GM18505 (cell line): ENCODE data around the gene SLC35F4.

Experiments used
- ATAC-seq: cut with Tn5 transposase; IDR thresholded peaks from one replicate; pipeline ENCODE4 v1.9.1; 2021; ENCODE audit not compliant: unreplicated experiment
- POLR2A ChIP-seq: IDR thresholded peaks from 4 replicates; pipeline ENCODE4 v1.6.1; 2011; ENCODE audit warnings: borderline replicate concordance; ENCODE audit not compliant: insufficient read depth, insufficient read length; ENCODE audit errors: extremely low read depth

The SLC35F4 gene

GRCh38 chr14:57837267-57837666 is 28.6 kb downstream of the SLC35F4 start:
- no peak for ATAC-seq
- no peak for TF ChIP-seq POLR2A

DNA sequence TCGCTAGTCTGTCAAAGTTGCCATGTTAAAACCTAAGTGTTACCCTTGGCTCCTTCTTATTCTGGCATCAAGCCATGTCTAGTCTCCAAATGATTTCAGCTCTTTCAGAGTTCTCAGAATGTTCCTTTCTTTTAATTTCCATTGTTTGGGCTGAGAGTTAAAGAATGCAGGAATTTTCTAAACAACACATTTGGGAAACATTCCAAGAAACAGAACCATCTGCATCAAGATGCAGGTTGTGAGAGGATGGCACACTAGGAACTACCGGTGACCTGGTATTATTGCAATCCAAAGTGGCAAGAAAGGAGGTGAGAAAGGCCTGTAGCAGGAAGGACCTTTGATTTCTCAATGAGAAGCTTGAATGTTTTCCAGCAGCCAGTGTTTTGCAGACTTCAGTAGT is 30.1 kb downstream of the SLC35F4 start:
- ATAC-seq = no peak
- TF ChIP-seq POLR2A = no peak

DNA sequence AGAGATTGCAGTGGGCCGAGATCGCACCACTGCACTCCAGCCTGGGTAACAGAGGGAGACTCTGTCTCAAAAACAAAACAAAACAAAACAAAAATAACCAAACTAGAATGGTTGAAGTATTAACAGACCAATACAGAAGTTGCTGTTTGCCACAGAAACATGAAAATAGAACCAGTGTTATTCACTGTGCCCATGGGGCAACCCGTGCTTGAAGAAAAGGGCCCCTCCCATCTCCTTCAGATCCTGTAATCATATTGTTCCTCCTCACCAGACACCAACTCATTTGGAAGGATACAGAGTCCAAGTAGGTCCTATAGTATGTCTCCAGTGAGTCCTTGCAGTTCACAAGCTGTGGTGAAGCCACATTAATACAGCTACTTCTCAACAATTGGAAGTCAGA is 30.9 kb downstream of the SLC35F4 start:
- no peak for ATAC-seq

GRCh38 chr14:57834001-57834598 is 31.8 kb downstream of the SLC35F4 start:
- no peak for ATAC-seq
- no peak for TF ChIP-seq POLR2A

More for the DNA sequence above, 30.9 kb downstream of the SLC35F4 start:
- no peak for TF ChIP-seq POLR2A

DNA sequence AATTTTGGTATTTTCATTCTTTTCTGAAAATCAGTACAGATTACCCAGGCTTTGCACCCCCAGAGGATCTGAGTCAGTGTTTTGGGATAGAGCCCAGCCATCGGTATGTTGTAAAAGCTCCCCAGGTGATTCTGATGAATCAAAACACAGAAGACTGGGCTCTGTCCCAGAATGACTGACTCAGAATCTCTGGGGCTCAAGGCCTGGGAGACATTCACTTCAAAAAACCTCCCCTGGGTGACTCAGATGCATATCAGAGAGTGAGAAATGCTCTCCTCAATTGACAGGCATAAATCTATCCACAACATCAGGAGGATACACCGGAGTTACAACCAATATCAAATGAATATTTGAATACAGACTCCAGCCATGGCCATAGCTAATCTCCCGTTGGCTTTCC is 32.6 kb downstream of the SLC35F4 start:
- no peak for TF ChIP-seq POLR2A
- no peak for ATAC-seq

DNA sequence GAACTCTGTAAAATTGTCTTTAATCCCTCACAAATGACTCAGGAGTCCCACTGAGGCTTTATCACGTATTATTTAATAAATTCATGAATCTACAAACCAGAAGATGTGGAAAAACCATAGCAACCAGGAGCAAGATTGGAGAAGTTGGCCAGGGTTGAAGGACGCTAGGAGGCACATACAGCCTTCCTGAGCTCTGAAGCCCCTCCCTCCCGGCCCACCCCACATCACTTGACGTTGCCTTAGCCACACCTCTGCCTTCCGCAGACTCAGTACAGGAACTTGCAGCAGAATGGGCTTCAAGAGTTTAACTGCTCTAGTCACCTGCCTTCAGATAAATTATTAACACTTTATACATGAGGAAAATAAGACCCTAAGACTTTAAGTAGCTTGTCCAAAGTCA is 33.9 kb downstream of the SLC35F4 start:
- no peak for ATAC-seq
- TF ChIP-seq POLR2A = no peak

DNA sequence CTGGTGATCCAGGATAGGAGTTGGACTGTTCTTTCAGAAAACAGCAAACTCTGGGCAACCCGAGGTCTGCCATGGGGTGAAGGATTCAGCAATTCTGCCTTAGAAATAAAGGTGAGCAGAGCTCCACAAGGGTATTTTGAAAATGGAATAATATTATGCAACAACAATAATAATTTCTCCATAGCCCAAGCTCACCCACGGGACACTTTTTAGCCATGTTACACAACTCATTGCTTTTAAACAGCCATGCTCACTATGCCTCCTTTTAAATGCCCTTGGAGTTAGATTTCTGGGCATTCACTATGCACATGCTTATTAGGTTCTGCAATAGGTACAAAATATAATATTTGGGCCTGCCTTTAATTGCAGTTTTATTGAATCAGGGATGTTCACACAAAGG is 37.2 kb downstream of the SLC35F4 start:
- TF ChIP-seq POLR2A = no peak

GRCh38 chr14:57823015-57823660 is 42.8 kb downstream of the SLC35F4 start:
- no peak for TF ChIP-seq POLR2A
- ATAC-seq = no peak

More for the DNA sequence above, 37.2 kb downstream of the SLC35F4 start:
- no peak for ATAC-seq

DNA sequence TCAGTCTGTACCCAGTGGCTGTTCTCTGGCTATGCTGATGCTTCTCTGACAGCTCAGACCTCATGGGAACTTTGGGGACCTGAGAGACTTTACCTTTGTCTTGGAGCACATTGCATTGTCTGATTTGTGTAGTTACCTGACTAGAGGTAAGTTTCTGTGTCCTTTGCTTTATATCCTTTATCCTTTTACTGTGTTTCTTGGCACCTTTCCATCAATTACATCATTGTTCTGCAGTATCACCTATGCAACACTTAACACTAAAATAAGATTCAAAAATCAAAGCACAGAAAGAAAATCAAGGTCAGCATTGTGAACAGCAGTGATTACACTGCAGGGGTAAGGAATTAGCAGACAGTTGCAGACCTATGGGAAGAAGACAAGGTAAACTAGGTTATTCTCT is 43.8 kb downstream of the SLC35F4 start:
- ATAC-seq = no peak

DNA sequence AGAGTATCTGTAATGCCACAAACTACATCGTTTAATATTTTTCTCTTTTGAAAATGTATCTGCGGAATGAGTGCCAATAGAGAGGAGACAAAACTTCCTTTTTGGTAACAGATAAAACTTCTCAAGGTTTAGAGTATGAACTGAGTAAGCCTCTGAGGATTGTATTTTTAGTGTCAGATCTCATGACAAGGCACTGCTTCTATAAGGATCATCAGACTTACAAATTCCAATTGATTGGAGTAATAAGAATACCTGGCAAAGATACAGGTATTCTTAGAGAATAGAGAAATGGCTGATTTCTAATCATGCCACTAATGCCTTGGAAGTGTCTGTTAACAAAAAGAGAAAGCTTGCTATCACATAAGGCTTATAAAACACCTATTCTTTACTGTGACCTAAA is 45.3 kb downstream of the SLC35F4 start:
- no peak for TF ChIP-seq POLR2A
- ATAC-seq = no peak

More for the DNA sequence above, 43.8 kb downstream of the SLC35F4 start:
- no peak for TF ChIP-seq POLR2A

DNA sequence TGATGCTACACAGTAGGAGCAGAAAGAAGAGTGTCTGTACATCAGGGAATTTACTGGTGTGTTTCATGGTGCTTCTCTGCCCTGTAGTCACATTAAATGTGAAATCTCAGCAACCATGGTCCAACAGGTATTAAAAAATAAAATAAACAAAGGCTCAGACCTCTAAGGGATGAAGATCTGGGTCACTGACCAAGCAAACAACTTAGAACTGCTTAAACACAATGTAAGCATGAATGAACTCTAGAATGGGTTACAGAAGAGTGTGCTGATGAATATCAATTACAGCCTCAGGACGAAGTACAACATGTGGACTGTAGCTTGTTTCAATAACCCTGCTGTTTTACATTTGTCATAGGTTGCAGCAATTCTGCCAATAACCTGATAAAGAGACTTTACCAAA is 47.4 kb downstream of the SLC35F4 start:
- TF ChIP-seq POLR2A = no peak
- no peak for ATAC-seq

DNA sequence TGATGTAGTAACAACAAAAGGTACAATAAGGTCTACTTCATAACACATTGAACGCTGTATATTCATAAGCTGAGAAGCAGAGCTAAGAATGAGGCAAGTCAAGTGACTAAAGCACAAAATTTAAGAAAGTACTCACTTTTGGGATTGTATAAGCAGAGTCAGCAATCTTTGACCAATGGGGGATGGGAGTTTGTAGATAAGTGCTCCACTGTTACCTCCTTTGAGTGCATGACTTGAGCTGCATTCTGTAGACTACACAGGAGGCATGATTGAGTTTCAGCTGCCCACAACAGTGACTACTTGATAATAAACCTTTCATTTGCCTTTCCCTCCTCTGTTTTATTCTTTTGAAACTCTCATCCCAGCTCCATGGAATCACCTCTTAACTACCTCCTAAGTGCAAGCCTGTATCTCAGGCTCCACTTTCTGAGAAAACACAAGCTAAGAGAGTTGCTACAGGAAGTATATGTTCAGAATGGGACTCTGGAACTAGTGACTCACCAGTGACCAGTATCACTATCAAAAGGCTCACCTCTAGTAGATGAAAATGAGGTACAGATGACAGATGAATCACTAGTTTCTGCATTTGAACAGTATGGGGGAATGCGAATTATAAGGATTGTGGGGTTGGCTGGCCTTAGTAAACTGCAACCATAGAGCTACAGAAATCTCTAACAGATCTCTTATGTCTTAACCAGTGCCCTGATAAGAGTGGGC is 49.2 kb downstream of the SLC35F4 start:
- no peak for ATAC-seq
- no peak for TF ChIP-seq POLR2A

GRCh38 chr14:57814726-57815125 is 51.2 kb downstream of the SLC35F4 start:
- no peak for ATAC-seq
- no peak for TF ChIP-seq POLR2A

- no peak for ATAC-seq
Observed at GRCh38 chr14:57812741-57813140, 53.2 kb downstream of the SLC35F4 start.

More at GRCh38 chr14:57812741-57813140, 53.2 kb downstream of the SLC35F4 start:
- TF ChIP-seq POLR2A = no peak
